Trophoblast cell (in vitro differentiated cells and primary cell): ENCODE data around the gene PCP4.

ENCODE experiments used
- DNase-seq, 2 donors: peaks; one replicate each; pipeline ENCODE4 v3.0.0-alpha.2; 2016
- H2AFZ ChIP-seq: 2 replicates; pipeline ENCODE4 v1.6.1; 2013; ENCODE audit warnings: low read length, moderate library complexity, mild to moderate bottlenecking; ENCODE audit not compliant: insufficient read depth, poor library complexity
- H2AK5ac ChIP-seq: 2 replicates; pipeline ENCODE4 v1.6.1; 2013; ENCODE audit warnings: mild to moderate bottlenecking, low read length
- H2BK120ac ChIP-seq: 2 replicates; pipeline ENCODE4 v1.6.1; 2013; ENCODE audit warnings: low read length, mild to moderate bottlenecking, moderate library complexity; ENCODE audit not compliant: insufficient read depth, poor library complexity
- H2BK12ac ChIP-seq: 2 replicates; pipeline ENCODE4 v1.6.1; 2013; ENCODE audit warnings: mild to moderate bottlenecking, low read length, moderate library complexity
- H2BK5ac ChIP-seq: 2 replicates; pipeline ENCODE4 v1.6.1; 2013; ENCODE audit warnings: low read length, low read depth, moderate library complexity, mild to moderate bottlenecking; ENCODE audit not compliant: poor library complexity
- H3K14ac ChIP-seq: 2 replicates; pipeline ENCODE4 v1.6.1; 2013; ENCODE audit warnings: mild to moderate bottlenecking, low read length
- H3K18ac ChIP-seq: 2 replicates; pipeline ENCODE4 v1.6.1; 2013; ENCODE audit warnings: mild to moderate bottlenecking, low read length
- H3K23ac ChIP-seq: 2 replicates; pipeline ENCODE4 v1.6.1; 2013; ENCODE audit warnings: low read length
- H3K27ac ChIP-seq: 2 replicates; pipeline ENCODE4 v1.5.1; 2013; ENCODE audit warnings: low read depth, mild to moderate bottlenecking, inconsistent platforms, low read length, moderate library complexity
- H3K27me3 ChIP-seq: 2 replicates; pipeline ENCODE4 v1.6.1; 2013; ENCODE audit warnings: inconsistent platforms, mild to moderate bottlenecking, low read length, moderate library complexity; ENCODE audit not compliant: insufficient read depth
- H3K36me3 ChIP-seq, 2 experiments: 1 replicate in 1 of 2; 2 replicates in 1 of 2; pipeline ENCODE4 v1.6.1; 2013; ENCODE audit warnings: low read length in 2 of 2, mild to moderate bottlenecking in 2 of 2, moderate library complexity in 1 of 2; ENCODE audit not compliant: insufficient read depth in 2 of 2, control insufficient read depth in 1 of 2
- H3K4ac ChIP-seq: 2 replicates; pipeline ENCODE4 v1.6.1; 2013; ENCODE audit warnings: low read depth, mild to moderate bottlenecking, low read length, moderate library complexity
- H3K4me1 ChIP-seq, 2 experiments: 1 replicate in 1 of 2; 2 replicates in 1 of 2; pipeline ENCODE4 v1.6.1; 2013; ENCODE audit warnings: low read length in 2 of 2, mild to moderate bottlenecking in 2 of 2, moderate library complexity in 1 of 2; ENCODE audit not compliant: insufficient read depth in 2 of 2, control insufficient read depth in 1 of 2
- H3K4me2 ChIP-seq: 2 replicates; pipeline ENCODE4 v1.6.1; 2013; ENCODE audit warnings: inconsistent platforms, mild to moderate bottlenecking, low read length, moderate library complexity
- H3K4me3 ChIP-seq: 2 replicates; pipeline ENCODE4 v1.5.1; 2013; ENCODE audit warnings: mild to moderate bottlenecking, low read depth, low read length, inconsistent platforms
- H3K79me1 ChIP-seq: one replicate; pipeline ENCODE4 v1.6.1; 2013; ENCODE audit warnings: low read length
- H3K79me2 ChIP-seq: 2 replicates; pipeline ENCODE4 v1.6.1; 2013; ENCODE audit warnings: low read length, mild to moderate bottlenecking; ENCODE audit not compliant: control insufficient read depth, insufficient read depth, poor library complexity
- H3K9ac ChIP-seq: 2 replicates; pipeline ENCODE4 v1.6.1; 2013; ENCODE audit warnings: mild to moderate bottlenecking, low read length
- H3K9me3 ChIP-seq: 2 replicates; pipeline ENCODE4 v1.6.1; 2013; ENCODE audit warnings: low read depth, mild to moderate bottlenecking, control low read depth, inconsistent platforms, low read length; ENCODE audit not compliant: insufficient read depth
- H4K12ac ChIP-seq: 2 replicates; pipeline ENCODE4 v1.6.1; 2013; ENCODE audit warnings: low read depth, mild to moderate bottlenecking, low read length, moderate library complexity
- H4K8ac ChIP-seq: 2 replicates; pipeline ENCODE4 v1.6.1; 2013; ENCODE audit warnings: low read depth, mild to moderate bottlenecking, low read length, moderate library complexity
- H4K91ac ChIP-seq: one replicate; pipeline ENCODE4 v1.6.1; 2013; ENCODE audit warnings: low read depth, mild to moderate bottlenecking, low read length, moderate library complexity
- WGBS: extraction: QIAGEN DNeasy Blood & Tissue Kit; methylation state at CpG from one replicate; pipeline ENCODE4 v1.1.7; 2013; ENCODE audit warnings: missing lambda C conversion rate; ENCODE audit not compliant: insufficient read length, insufficient coverage; ENCODE audit errors: extremely low coverage; 5-methylcytosine and 5-hydroxymethylcytosine counted together

Gene PCP4

GRCh38 chr21:39954570-39954969 is 87.3 kb downstream of the PCP4 start:
- Histone ChIP-seq H3K27me3 (no peaks in the 10 kb centered on the region), H3K18ac (no peak overlapping the region), H3K27ac (no peak overlapping the region), H3K79me2 (no peaks in the 10 kb centered on the region), H2AFZ (no peak overlapping the region), H2BK12ac (no peak overlapping the region), H3K4me1 (peaks cover 3 to 5% of the 10 kb centered on the region in 2 experiments), H3K23ac (no peak overlapping the region), H4K91ac (no peak overlapping the region), H3K4ac (no peak overlapping the region), H4K12ac (no peak overlapping the region), H3K36me3 (no peaks in the 10 kb centered on the region), H2BK120ac (no peak overlapping the region), H3K14ac (no peak overlapping the region), H3K9ac (no peak overlapping the region), H3K79me1 (no peaks in the 10 kb centered on the region), H3K4me2 (no peak overlapping the region), H3K4me3 (no peak overlapping the region), H3K9me3 (no peaks in the 10 kb centered on the region), H4K8ac (no peak overlapping the region), H2AK5ac (no peak overlapping the region), H2BK5ac (no peak overlapping the region)
- WGBS = no CpG with 5 or more reads among the region's 10 CpGs
- no peak for DNase-seq

DNA sequence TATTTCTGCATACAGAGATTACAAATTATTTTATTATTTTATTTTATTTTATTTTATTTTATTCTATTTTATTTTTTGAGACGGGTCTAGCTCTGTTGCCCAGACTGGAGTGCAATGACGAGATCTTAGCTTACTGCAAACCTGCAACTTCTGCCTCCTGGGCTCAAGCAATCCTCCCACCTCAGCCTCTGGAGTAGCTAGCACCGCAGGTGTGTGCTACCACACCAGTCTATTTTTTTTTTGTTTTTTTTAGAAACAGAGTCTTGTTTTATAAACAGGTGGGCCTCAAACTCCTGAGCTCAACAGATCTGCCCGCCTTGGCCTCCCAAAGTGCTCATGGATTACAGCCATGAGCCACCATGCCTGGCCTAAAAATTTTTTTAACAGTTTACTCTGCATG is 88.1 kb downstream of the PCP4 start:
- Histone ChIP-seq H3K27ac (no peak overlapping the region), H3K18ac (no peak overlapping the region), H3K27me3 (no peaks in the 10 kb centered on the region), H3K14ac (no peak overlapping the region), H3K79me2 (no peaks in the 10 kb centered on the region), H3K4ac (no peak overlapping the region), H2AFZ (no peak overlapping the region), H3K4me2 (no peak overlapping the region), H2BK5ac (no peak overlapping the region), H3K23ac (no peak overlapping the region), H3K36me3 (no peaks in the 10 kb centered on the region), H4K12ac (no peak overlapping the region), H2AK5ac (no peak overlapping the region), H4K91ac (no peak overlapping the region), H4K8ac (no peak overlapping the region), H2BK120ac (no peak overlapping the region), H3K79me1 (no peaks in the 10 kb centered on the region), H3K9me3 (no peaks in the 10 kb centered on the region), H3K9ac (no peak overlapping the region), H3K4me1 (peaks cover 3 to 5% of the 10 kb centered on the region in 2 experiments), H3K4me3 (no peak overlapping the region), H2BK12ac (no peak overlapping the region)
- no peak for DNase-seq
- no CpG with 5 or more reads among the region's 4 CpGs for WGBS

GRCh38 chr21:39956586-39956985 is 89.3 kb downstream of the PCP4 start:
- Histone ChIP-seq H3K79me2 (no peaks in the 10 kb centered on the region), H3K36me3 (no peaks in the 10 kb centered on the region), H3K9ac (no peak overlapping the region), H2BK120ac (no peak overlapping the region), H3K18ac (no peak overlapping the region), H4K91ac (no peak overlapping the region), H2AK5ac (no peak overlapping the region), H4K12ac (no peak overlapping the region), H4K8ac (no peak overlapping the region), H3K79me1 (no peaks in the 10 kb centered on the region), H2AFZ (no peak overlapping the region), H3K23ac (no peak overlapping the region), H3K27me3 (no peaks in the 10 kb centered on the region), H2BK12ac (no peak overlapping the region), H3K4ac (no peak overlapping the region), H3K9me3 (no peaks in the 10 kb centered on the region), H2BK5ac (no peak overlapping the region), H3K4me2 (no peak overlapping the region), H3K14ac (no peak overlapping the region), H3K4me3 (no peak overlapping the region), H3K4me1 (peaks cover 3 to 5% of the 10 kb centered on the region in 2 experiments), H3K27ac (no peak overlapping the region)
- no peak for DNase-seq
- no CpG with 5 or more reads among the region's 4 CpGs for WGBS

- Histone ChIP-seq H2BK5ac (no peak overlapping the region), H3K4me2 (no peak overlapping the region), H3K36me3 (no peaks in the 10 kb centered on the region), H2AK5ac (no peak overlapping the region), H2AFZ (no peak overlapping the region), H2BK120ac (no peak overlapping the region), H3K4ac (no peak overlapping the region), H4K91ac (no peak overlapping the region), H3K4me3 (no peak overlapping the region), H4K8ac (no peak overlapping the region), H4K12ac (no peak overlapping the region), H3K27ac (no peak overlapping the region), H3K9ac (no peak overlapping the region), H3K79me2 (no peaks in the 10 kb centered on the region), H3K9me3 (no peaks in the 10 kb centered on the region), H3K79me1 (no peaks in the 10 kb centered on the region), H3K18ac (no peak overlapping the region), H3K23ac (no peak overlapping the region), H2BK12ac (no peak overlapping the region), H3K27me3 (no peaks in the 10 kb centered on the region), H3K4me1 (peaks cover 0 to 2% of the 10 kb centered on the region in 2 experiments), H3K14ac (no peak overlapping the region)
- WGBS = no CpG with 5 or more reads among the region's 2 CpGs
- no peak for DNase-seq
Measured at GRCh38 chr21:39958731-39959130, 91.5 kb downstream of the PCP4 start.
